GM12892 (cell line): ENCODE data around the gene RNF8.

Experiments used
- POLR2A ChIP-seq: IDR thresholded peaks from 2 replicates; pipeline ENCODE4 v1.6.1; 2011; ENCODE audit warnings: low read depth, low read length, control low read depth
- POLR2AphosphoS5 ChIP-seq: IDR thresholded peaks from 2 replicates; pipeline ENCODE4 v1.6.1; 2011; ENCODE audit warnings: low read depth, low read length, control low read depth
- TAF1 ChIP-seq: IDR thresholded peaks from 2 replicates; pipeline ENCODE4 v1.6.1; 2011; ENCODE audit warnings: low read depth, mild to moderate bottlenecking, control low read depth, low read length, borderline replicate concordance

DNA sequence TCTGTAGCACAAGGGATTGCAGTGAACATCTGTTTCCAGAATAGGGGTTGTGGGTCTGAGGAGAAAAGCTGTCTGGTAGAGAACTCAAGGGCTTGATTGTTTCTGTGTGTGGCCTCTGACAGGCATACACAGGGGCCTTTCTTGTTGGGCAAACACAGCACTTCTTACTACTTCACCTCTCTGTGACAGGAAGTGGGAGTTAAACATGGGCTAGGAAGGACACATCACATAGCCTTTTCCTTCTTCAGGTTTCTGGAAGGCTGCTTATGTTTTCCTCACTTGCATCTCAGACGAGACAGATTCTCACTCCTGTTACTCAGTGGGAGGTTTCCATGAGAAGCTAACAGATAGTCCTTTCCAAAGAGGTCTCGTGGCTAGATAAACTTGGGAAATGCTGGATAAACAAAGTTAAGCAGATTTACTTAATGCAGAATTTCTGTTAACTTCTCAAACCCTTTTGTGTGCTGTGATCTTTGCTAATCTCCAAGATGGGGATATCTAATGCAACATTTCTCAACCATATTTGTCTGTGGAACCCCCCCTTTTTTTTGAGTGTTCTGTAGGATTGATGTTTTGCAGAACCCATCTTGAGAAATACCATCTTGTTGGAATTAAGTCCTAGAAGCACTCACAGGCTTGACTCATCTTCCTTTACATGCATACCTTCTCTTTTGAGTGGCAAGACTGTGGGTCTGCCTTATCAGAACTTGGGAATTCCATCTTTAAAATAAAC is 41.9 kb upstream of the RNF8 start:
- TF ChIP-seq POLR2AphosphoS5 (no peak), POLR2A (no peak), TAF1 (no peak)
